ENCODE results near the gene EPB41L1. TPM values are rescaled to one million over a fixed set of nuclear protein-coding genes. Genes with fewer than 3 reads are reported as not detected.

Gene EPB41L1
- total RNA-seq, 2 donors from 2014 or later = 22.8 to 53.4 TPM

DNA sequence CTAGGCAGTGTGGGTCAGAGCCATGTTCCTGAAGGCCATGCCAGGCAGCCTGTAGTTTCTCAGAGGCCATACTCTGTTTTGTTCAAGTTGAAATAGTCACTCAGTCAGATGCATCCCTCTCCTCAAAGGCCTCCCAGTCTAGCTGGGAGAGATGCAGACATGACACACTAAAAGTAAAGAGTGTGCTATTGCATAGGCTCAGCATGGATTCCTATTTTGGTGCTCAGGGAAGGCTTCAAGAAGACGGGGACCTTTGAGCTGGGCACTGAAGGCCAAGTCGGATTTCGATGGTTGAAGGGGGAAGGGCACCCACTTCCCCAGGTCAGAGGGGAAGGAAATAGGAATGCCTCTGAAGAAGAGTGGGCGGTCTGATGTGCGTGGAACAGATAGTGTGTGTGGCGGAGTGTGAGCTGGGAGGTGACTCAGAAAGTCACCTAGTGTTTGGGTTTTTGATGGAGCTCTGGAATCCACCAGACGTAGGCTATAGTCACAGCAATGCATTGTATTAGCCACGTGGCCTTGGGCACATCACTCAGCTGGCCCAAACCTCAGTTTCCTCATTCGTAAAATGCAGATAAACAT lies 3.7 kb downstream of the EPB41L1 start:
- Histone ChIP-seq H3K9me3 (no peaks in the 10 kb centered on the region), H3K27ac (no peak overlapping the region), H3K27me3 (no peaks in the 10 kb centered on the region), H3K36me3 (replicated peaks in 1 of 2; ENCODE audit: insufficient read depth in 1 of 2, low read depth in 2 of 2) (no peaks in the 10 kb centered on the region), H3K4me3 (no peak overlapping the region), H3K4me1 (peaks cover 40% of the 10 kb centered on the region)
- 72 to 77% methylated on average over 9 of the region's 9 CpGs for WGBS, 2 donors
- intact Hi-C loops (cut with DNase I) = no loop called here
- no peak for DNase-seq
- ATAC-seq = no peak
- TF ChIP-seq, protein P1, sequence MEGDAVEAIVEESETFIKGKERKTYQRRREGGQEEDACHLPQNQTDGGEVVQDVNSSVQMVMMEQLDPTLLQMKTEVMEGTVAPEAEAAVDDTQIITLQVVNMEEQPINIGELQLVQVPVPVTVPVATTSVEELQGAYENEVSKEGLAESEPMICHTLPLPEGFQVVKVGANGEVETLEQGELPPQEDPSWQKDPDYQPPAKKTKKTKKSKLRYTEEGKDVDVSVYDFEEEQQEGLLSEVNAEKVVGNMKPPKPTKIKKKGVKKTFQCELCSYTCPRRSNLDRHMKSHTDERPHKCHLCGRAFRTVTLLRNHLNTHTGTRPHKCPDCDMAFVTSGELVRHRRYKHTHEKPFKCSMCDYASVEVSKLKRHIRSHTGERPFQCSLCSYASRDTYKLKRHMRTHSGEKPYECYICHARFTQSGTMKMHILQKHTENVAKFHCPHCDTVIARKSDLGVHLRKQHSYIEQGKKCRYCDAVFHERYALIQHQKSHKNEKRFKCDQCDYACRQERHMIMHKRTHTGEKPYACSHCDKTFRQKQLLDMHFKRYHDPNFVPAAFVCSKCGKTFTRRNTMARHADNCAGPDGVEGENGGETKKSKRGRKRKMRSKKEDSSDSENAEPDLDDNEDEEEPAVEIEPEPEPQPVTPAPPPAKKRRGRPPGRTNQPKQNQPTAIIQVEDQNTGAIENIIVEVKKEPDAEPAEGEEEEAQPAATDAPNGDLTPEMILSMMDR (IDR thresholded peaks at IDR 0.05) = no peak
- no peak for TF ChIP-seq POLR2A (IDR thresholded peaks at IDR 0.05)

DNA sequence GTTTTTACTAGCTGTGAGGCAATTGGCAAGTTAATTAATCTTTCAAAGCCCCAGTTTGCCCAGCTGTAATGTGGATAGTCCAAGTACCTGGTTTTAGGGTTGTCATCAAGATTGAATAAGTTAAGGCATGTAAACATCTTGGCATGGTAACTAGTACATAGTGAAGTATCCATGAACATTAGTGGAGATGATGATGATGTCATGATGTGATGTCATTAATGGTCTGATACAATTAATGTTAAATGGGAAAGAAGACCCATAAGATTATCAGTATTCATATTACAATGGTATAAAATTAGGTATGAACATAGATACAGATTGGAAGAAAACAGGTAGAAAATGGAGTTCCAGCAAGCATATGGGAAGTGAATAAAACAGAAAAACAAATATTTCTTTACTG lies 5.3 kb downstream of the EPB41L1 start:
- no peaks in the 10 kb centered on the region for H3K27me3 ChIP-seq
- ATAC-seq = no peak
- no peaks in the 10 kb centered on the region for H3K9me3 ChIP-seq
- TF ChIP-seq POLR2A (IDR thresholded peaks at IDR 0.05) = no peak
- TF ChIP-seq, protein P1 (IDR thresholded peaks at IDR 0.05) = no peak
- intact Hi-C loops (cut with DNase I) = no loop called here
- no peaks in the 10 kb centered on the region for H3K36me3 ChIP-seq (replicated peaks in 1 of 2; ENCODE audit: insufficient read depth in 1 of 2, low read depth in 2 of 2)
- H3K4me1 ChIP-seq = peaks cover 29% of the 10 kb centered on the region
- DNase-seq = no peak
- no peak overlapping the region for H3K4me3 ChIP-seq
- no peak overlapping the region for H3K27ac ChIP-seq

DNA sequence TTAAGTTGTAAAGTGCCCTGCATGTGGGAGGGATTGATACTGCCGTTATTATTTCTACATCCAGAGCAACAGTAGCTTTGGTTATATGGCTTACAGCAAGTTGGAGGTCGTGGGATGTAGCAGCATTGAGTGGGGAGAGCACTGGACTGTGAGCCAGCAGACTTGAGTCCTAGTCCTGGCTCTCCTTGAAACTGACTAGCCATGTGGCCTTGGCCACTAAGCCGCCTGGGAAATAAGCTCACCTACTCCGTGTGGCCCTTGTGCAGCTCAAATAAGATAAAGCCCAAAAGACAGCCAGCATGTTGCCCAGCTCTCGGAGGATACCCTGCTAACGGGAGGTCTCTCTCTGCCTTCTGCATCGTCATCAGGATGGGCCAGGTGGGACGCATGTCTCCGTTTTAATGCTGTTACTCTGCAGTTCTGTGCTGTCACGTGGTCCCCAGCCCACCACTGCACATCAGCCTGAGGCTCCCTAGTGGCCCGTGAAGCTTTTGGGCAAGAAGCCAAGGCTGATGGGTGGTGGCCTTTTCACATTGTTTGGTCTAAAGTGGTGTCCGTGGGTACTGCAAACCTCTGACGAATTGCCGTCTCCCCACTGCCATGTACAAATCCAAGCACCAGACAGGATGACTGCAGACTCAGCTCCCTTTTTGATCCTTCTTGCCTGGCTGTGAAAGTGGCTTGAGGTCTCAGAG lies 7.9 kb downstream of the EPB41L1 start:
- Histone ChIP-seq H3K4me1 (peaks cover 9% of the 10 kb centered on the region), H3K4me3 (no peak overlapping the region), H3K9me3 (no peaks in the 10 kb centered on the region), H3K27me3 (no peaks in the 10 kb centered on the region), H3K27ac (no peak overlapping the region), H3K36me3 (replicated peaks in 1 of 2; ENCODE audit: insufficient read depth in 1 of 2, low read depth in 2 of 2) (no peaks in the 10 kb centered on the region)
- intact Hi-C loops (cut with DNase I) = no loop called here
- DNase-seq = peak in 1 of 4 donors; percentile 22
- WGBS, 2 donors = 44 to 53% methylated on average over 5 to 14 of the region's 14 CpGs
- TF ChIP-seq, protein P1 (IDR thresholded peaks at IDR 0.05) = no peak
- no peak for TF ChIP-seq POLR2A (IDR thresholded peaks at IDR 0.05)
- no peak for ATAC-seq

DNA sequence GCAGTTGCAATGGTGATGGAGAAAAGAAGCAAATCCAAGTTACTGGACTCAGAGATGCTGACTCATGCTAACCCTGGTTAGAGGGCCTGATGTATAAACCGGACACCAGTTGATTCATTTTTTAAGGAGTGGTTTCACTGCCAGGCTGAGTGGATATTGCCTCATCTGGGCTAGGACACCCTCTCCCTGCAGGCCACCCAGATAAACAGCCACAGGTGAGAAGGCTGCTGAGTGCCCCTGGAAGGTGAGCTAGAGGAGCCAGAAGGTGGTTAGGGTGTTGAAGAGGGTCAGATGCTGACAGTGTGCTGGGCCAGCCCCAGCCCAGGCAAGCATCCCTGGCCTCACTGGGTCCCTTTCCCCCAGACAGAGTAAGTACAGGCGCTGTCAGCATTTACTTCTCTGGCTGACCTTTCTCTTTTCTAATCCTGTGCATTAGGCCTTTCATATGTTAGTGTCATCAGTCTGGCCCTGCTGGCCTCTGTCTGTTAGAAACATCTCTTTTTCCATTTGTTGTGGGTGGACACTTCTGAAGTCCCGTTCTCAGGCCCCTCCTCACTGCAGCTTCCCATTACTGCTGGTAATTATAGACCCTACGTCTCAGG lies 13.5 kb downstream of the EPB41L1 start:
- Histone ChIP-seq H3K27ac (no peak overlapping the region), H3K4me3 (no peak overlapping the region), H3K4me1 (peaks cover 9% of the 10 kb centered on the region), H3K27me3 (no peaks in the 10 kb centered on the region), H3K9me3 (no peaks in the 10 kb centered on the region), H3K36me3 (replicated peaks in 1 of 2; ENCODE audit: insufficient read depth in 1 of 2, low read depth in 2 of 2) (no peaks in the 10 kb centered on the region)
- intact Hi-C loops (cut with DNase I) = no loop called here
- DNase-seq (no peak), ATAC-seq (no peak)
- TF ChIP-seq, protein P1 (IDR thresholded peaks at IDR 0.05) = no peak
- TF ChIP-seq POLR2A (IDR thresholded peaks at IDR 0.05) = no peak
- 85 to 89% methylated on average over 4 of the region's 4 CpGs for WGBS, 2 donors

Measured in body of pancreas (tissue), 4 donors.